ENCODE results near the gene SLC39A11.

Gene SLC39A11

GRCh38 chr17:72602517-72603419, 489.7 kb downstream of the SLC39A11 start:
- Histone ChIP-seq H3K9me3 (ENCODE audit: control insufficient read depth, insufficient read depth, low read length) (no peaks in the 10 kb centered on the region), H3K27me3 (ENCODE audit: control insufficient read depth, insufficient read depth, low read length) (no peaks in the 10 kb centered on the region), H3K4me3 (ENCODE audit: low read depth, low read length) (peak overlapping the region; percentile 6; the same call in 1 of the 2 replicates), H3K36me3 (ENCODE audit: control insufficient read depth, insufficient read depth, low read length) (no peaks in the 10 kb centered on the region), H3K4me1 (ENCODE audit: control insufficient read depth, insufficient read depth, low read length) (peaks cover 11% of the 10 kb centered on the region), H3K9ac (ENCODE audit: low read depth, low read length) (no peak overlapping the region), H3K27ac (ENCODE audit: low read depth, low read length) (peak overlapping the region; percentile 22)

GRCh38 chr17:72600934-72601333, 491.6 kb downstream of the SLC39A11 start:
- H3K27me3 ChIP-seq (ENCODE audit: control insufficient read depth, insufficient read depth, low read length), result no peaks in the 10 kb centered on the region
- no peaks in the 10 kb centered on the region for H3K9me3 ChIP-seq (ENCODE audit: control insufficient read depth, insufficient read depth, low read length)
- H3K4me1 ChIP-seq (ENCODE audit: control insufficient read depth, insufficient read depth, low read length), result peaks cover 11% of the 10 kb centered on the region
- no peak overlapping the region for H3K27ac ChIP-seq (ENCODE audit: low read depth, low read length)
- no peak overlapping the region for H3K9ac ChIP-seq (ENCODE audit: low read depth, low read length)
- H3K36me3 ChIP-seq (ENCODE audit: control insufficient read depth, insufficient read depth, low read length), result no peaks in the 10 kb centered on the region
- H3K4me3 ChIP-seq (ENCODE audit: low read depth, low read length), result no peak overlapping the region

DNA sequence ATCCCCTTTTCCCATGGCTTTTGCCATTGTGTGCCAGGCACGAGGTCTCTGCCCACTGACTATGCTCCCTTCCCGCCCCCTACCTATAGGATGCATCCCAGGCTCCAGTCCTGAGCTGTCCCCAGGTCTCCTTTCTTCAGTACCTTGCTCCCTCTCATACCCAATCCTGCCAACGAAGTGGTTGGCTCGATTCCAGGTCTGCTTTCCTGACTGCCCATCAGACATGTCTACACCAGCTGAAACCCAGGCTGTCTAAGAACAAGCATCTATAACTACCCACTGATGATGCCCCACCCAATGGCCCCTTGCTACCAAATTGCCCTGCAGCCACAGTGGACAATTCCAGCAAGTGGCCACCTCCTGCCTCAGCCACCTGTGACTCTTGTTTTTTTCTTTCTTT, 492.6 kb downstream of the SLC39A11 start:
- Histone ChIP-seq H3K27ac (ENCODE audit: low read depth, low read length) (no peak overlapping the region), H3K4me3 (ENCODE audit: low read depth, low read length) (no peak overlapping the region), H3K36me3 (ENCODE audit: control insufficient read depth, insufficient read depth, low read length) (no peaks in the 10 kb centered on the region), H3K27me3 (ENCODE audit: control insufficient read depth, insufficient read depth, low read length) (no peaks in the 10 kb centered on the region), H3K9me3 (ENCODE audit: control insufficient read depth, insufficient read depth, low read length) (no peaks in the 10 kb centered on the region), H3K9ac (ENCODE audit: low read depth, low read length) (no peak overlapping the region), H3K4me1 (ENCODE audit: control insufficient read depth, insufficient read depth, low read length) (peaks cover 11% of the 10 kb centered on the region)

- H3K27ac ChIP-seq (ENCODE audit: low read depth, low read length), result no peak overlapping the region
- no peak overlapping the region for H3K4me3 ChIP-seq (ENCODE audit: low read depth, low read length)
- H3K27me3 ChIP-seq (ENCODE audit: control insufficient read depth, insufficient read depth, low read length), result no peaks in the 10 kb centered on the region
- peaks cover 11% of the 10 kb centered on the region for H3K4me1 ChIP-seq (ENCODE audit: control insufficient read depth, insufficient read depth, low read length)
- no peak overlapping the region for H3K9ac ChIP-seq (ENCODE audit: low read depth, low read length)
- H3K9me3 ChIP-seq (ENCODE audit: control insufficient read depth, insufficient read depth, low read length), result no peaks in the 10 kb centered on the region
- no peaks in the 10 kb centered on the region for H3K36me3 ChIP-seq (ENCODE audit: control insufficient read depth, insufficient read depth, low read length)
These were observed 493.8 kb downstream of the SLC39A11 start for GRCh38 chr17:72598695-72599094.

GRCh38 chr17:72597354-72598087, 495.0 kb downstream of the SLC39A11 start:
- no peak overlapping the region for H3K4me3 ChIP-seq (ENCODE audit: low read depth, low read length)
- peaks cover 2% of the 10 kb centered on the region for H3K4me1 ChIP-seq (ENCODE audit: control insufficient read depth, insufficient read depth, low read length)
- H3K27me3 ChIP-seq (ENCODE audit: control insufficient read depth, insufficient read depth, low read length), result peaks cover under 1% of the 10 kb centered on the region; the same call in 1 of the 2 replicates
- no peak overlapping the region for H3K9ac ChIP-seq (ENCODE audit: low read depth, low read length)
- no peaks in the 10 kb centered on the region for H3K9me3 ChIP-seq (ENCODE audit: control insufficient read depth, insufficient read depth, low read length)
- no peaks in the 10 kb centered on the region for H3K36me3 ChIP-seq (ENCODE audit: control insufficient read depth, insufficient read depth, low read length)
- H3K27ac ChIP-seq (ENCODE audit: low read depth, low read length), result no peak overlapping the region

All from HUES48 (cell line).